DMS 273 (cell line): ENCODE data around the gene SUCLG1.
"Not testable (repeated sequence)": the region's sequence is repeated elsewhere in the genome, so short reads cannot be mapped to it uniquely, and the experiment has no call there.

Source experiments
- DNase-seq: peaks from one replicate; lab custom pipeline; 2025; ENCODE audit not compliant: unreplicated experiment; lab: John Stamatoyannopoulos, UW

The SUCLG1 gene

GRCh38 chr2:84424152-84424551, 34.9 kb downstream of the SUCLG1 start:
- peak; percentile 45 for DNase-seq

- DNase-seq = no peak
These were observed 37.3 kb downstream of the SUCLG1 start for GRCh38 chr2:84421791-84422190.

GRCh38 chr2:84421197-84421596, 37.9 kb downstream of the SUCLG1 start:
- DNase-seq = no peak

GRCh38 chr2:84417453-84418145, 41.5 kb downstream of the SUCLG1 start:
- DNase-seq = no peak

DNA sequence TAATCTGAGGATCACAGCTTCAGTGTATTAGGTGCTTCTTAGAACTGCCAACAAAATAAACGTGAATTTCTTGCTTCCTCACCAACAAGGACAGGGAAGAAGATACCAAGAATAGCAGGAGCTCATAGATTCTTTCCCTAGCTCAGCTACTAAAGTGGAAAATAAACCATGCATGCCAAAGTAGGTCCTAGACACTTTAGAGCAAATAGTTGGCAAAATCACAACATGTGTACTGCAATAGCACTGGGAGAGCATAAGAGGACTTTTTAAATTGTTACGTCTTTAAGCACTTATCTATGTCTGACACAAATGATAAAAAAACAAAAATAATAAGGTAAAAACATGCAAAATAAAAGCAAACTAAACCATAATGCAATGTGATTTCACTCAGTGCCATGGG, 49.5 kb downstream of the SUCLG1 start:
- no peak for DNase-seq

DNA sequence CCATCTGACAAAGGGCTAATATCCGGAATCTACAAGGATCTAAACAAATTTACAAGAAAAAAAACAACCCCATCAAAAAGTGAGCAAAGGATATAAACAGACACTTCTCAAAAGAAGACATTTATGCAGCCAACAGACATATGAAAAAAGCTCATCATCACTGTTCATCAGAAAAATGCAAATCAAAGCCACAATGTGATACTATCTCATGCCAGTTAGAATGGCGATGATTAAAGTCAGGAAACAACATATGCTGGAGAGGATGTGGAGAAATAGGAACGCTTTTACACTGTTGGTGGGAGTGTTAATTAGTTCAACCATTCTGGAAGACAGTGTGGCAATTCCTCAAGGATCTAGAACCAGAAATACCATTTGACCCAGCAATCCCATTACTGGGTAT, 57.0 kb downstream of the SUCLG1 start:
- DNase-seq = not testable (repeated sequence)

GRCh38 chr2:84399839-84400238, 59.2 kb downstream of the SUCLG1 start:
- DNase-seq = not testable (repeated sequence)

GRCh38 chr2:84395820-84396219, 63.3 kb downstream of the SUCLG1 start:
- DNase-seq = no peak

DNA sequence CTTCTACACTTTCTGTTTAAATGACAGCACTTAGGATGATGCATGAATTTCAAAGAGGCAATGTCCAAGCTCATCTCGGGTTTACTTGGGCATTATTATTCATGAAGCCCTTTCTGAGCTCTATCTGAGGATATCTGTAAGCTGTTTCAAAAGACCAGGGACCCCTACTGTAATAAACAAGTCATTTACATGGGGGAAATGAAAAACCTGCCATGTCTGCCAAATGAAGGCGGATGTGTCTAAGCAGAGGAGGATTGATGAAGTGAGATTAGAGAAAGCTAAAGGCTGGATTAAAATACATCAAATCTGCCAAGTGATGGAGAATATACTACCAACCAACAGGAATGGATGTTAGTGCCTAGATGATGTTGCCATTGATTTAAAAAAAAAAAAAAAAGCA, 64.5 kb downstream of the SUCLG1 start:
- DNase-seq = no peak

DNA sequence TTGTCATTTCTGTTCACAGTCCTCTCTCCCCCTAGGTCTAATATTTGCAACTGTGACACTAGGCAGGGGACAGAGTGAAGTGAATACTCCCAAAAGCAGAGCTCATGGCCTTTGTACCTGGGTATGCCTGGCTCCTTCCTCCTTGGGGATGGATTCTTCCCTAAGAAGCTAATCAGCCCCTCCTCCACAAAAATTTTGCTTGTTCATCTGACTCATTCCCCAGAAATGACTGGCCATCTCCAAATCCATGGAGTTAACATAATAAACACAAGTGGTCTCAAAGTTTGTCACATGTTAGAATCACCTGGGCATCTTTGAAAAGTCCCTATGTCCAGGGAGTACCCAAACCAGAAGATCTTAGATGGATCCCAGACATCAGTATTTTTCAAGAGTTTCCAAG, 65.3 kb downstream of the SUCLG1 start:
- no peak for DNase-seq

DNA sequence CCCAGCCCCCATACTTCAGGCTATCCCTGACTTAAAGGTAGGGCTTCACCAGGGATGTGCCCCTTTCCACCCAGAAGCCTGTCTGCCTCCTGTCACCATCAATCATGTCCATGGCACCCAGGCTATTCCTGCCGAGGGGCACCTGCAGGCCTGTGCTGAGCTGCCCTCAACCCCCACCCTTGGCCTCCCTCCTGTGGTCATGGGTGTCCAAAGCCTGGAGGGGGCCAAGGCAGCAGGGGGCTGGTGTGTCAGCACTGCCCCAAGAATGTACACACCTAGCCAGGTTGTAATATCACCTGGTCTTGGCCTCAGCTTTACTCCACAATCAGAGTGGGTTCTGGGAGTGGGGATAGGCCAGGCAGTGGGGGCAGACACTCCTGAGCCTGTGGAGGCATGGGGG, 69.3 kb downstream of the SUCLG1 start:
- DNase-seq = no peak

- peak; percentile 20 for DNase-seq
These were observed 70.1 kb downstream of the SUCLG1 start for GRCh38 chr2:84388921-84389490.

DNA sequence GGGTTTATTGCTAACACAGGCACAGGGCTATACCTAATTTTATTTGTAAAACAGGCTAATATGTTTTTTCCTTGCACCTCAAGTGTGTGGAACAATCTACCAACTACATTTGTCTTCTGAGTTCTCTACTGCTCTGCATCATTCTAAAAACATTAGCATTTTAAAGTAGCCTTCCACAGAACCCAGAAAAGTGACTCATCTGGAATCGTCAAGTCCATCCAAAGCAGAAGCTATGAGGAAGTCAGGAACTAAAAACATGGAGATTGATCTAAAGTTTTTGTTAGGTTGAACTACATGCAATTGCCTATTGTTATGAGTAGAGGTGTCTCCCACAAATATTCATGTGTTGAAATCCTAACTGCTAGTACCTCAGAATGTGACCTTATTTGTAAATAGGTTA, 70.9 kb downstream of the SUCLG1 start:
- no peak for DNase-seq

DNA sequence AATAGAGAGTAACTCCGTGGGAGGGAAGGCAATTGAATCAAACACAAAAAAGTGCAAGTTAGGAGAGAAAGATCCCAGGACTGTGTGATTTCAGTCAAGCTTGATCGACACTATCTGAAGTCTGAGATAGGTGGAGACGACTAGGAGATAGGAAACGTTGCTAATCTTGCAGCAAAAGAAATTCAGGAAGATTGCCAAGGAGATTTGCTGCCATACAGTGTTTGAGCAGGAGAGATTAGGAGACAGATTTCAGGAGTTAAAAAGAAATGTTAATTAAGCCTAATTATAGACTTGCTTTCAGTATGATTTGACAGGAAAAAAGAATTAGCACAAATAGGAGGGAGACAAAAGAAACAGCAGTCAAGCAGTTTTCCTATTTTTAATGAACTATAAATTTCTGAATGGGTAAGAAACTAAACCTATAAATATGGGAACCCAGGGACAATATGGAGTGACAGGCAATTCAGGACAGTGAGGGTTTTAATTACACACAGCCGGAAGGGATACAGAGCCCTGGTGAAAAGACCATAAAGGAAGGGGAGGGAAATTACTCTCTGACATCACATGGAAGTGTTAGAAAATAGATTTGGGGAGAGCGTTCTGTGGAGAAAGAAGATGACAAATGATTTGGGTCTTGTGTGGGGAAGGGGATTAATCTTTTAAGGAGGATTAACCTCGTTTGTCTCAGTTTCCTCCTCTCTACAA, 72.6 kb downstream of the SUCLG1 start:
- peak; percentile 38 for DNase-seq

- DNase-seq = no peak
These were observed 75.8 kb downstream of the SUCLG1 start for GRCh38 chr2:84383271-84383670.

- DNase-seq = peak; percentile 18
These were observed 78.2 kb downstream of the SUCLG1 start for GRCh38 chr2:84380875-84381274.

DNA sequence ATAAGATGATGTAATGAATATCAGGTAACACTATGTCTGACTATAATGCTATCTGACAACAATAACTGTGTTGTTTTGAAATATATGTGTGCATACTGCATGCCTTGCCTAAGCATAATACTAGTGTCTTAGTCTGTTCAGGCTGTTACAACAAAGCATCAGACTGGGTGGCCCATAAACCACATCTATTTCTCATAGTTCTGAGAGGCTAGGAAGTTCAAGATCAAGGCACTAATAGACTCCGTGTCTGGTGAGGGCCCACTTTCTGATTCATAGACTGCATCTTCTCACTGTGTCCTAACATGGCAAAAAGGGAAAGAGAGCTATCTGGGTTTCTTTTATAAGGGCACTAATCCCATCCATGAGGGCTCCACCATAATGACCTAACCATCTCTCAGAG, 80.1 kb downstream of the SUCLG1 start:
- DNase-seq = no peak

DNA sequence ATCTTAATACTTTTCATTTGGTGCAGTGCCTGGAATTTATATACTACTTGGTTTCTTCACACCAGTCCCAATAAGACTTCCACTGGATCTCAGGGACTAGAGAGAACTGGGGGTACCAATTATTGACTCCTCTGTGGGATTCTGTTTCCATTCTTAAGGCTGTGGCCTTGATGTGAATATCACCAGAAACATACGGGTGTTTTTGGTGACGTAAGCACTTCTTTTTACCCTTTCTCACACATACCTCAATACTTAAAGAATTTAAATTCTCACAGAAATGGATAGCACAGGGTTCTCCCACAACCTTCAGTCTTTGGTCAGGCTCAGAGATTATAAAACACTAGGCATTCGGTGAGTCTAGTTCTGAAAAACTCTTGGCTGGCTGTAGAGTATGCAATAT, 84.1 kb downstream of the SUCLG1 start:
- no peak for DNase-seq

GRCh38 chr2:84373866-84374265, 85.2 kb downstream of the SUCLG1 start:
- no peak for DNase-seq
